ENCODE data around the gene PRICKLE2.

- TF ChIP-seq CTCF (IDR thresholded peaks at IDR 0.05) (no peak), POLR2A (IDR thresholded peaks at IDR 0.05) (no peak)
Observed at GRCh38 chr3:64220161-64220914, 4.9 kb downstream of the PRICKLE2 start.
